Fibroblast of lung (primary cell): ENCODE data around the gene SENP5.
A peak's percentile ranks its signal among the peaks of the same experiment; 100 is the strongest.

Source experiments
- EZH2 ChIP-seq: IDR thresholded peaks from 2 replicates; pipeline ENCODE4 v1.5.1; 2012; ENCODE audit warnings: low read length, control low read depth, mild to moderate bottlenecking; ENCODE audit errors: missing control alignments
- TF ChIP-seq, protein P1 (sequence below), 2 donors: IDR thresholded peaks in 1 of 2; conservative IDR thresholded peaks in 1 of 2; 1 replicate in 1 of 2; 2 replicates in 1 of 2; pipeline ENCODE4 v1.5.1; 2011 to 2012; ENCODE audit warnings: low read length in 2 of 2, control low read depth in 1 of 2, inconsistent platforms in 1 of 2, low read depth in 1 of 2, mild to moderate bottlenecking in 1 of 2

DNA sequence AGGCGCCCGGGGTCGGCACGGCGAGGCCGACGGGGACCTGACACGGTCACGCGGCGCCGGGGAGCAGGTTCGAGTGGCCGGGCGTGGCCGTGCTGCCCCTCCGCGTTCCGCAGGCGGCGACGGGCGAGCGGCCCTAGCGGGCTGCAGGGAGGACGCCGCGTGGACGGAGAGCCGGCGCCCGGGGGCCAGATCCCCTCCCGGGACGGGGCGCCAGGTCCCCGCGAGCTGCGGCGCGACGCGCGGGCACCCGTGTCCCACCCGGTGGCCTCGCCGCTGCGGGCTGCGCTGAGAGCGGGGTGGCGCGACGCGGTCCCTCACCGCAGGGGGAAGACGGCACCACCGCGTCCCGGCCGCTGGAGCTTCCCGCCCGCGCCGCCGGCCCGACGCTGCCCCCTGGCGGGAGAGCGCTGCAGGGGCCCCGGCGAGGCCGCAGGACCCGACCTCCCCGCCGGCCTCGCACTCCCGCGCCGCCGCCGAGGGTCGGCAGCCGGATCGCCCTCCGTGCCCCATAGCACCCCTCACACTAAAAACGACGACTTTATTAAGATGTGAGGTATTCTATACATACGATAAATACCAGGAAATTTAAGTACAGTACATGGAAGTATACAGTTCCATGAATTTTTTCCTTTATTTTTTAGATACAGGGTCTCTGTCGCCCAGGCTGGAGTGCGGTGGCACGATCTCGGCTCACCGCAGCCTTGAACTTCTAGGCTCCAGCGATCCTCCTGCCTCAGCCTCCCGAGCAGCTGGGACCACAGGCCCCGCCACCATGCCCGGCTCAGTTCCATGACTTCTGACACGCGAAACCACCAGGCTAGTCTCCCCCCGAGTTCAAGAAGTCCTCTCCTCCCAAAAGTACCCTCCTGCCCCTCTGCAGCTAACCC is 102.2 kb downstream of the SENP5 start:
- TF ChIP-seq, protein P1, sequence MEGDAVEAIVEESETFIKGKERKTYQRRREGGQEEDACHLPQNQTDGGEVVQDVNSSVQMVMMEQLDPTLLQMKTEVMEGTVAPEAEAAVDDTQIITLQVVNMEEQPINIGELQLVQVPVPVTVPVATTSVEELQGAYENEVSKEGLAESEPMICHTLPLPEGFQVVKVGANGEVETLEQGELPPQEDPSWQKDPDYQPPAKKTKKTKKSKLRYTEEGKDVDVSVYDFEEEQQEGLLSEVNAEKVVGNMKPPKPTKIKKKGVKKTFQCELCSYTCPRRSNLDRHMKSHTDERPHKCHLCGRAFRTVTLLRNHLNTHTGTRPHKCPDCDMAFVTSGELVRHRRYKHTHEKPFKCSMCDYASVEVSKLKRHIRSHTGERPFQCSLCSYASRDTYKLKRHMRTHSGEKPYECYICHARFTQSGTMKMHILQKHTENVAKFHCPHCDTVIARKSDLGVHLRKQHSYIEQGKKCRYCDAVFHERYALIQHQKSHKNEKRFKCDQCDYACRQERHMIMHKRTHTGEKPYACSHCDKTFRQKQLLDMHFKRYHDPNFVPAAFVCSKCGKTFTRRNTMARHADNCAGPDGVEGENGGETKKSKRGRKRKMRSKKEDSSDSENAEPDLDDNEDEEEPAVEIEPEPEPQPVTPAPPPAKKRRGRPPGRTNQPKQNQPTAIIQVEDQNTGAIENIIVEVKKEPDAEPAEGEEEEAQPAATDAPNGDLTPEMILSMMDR (conservative IDR thresholded peaks at IDR 0.05 in 1 of 2, IDR thresholded peaks at IDR 0.05 in 1 of 2; ENCODE audit: low read depth in 1 of 2, low read length in 2 of 2), result peak; percentile 14 to 29
- no peak for TF ChIP-seq EZH2
